Activated CD4-positive, CD25-positive, alpha-beta regulatory T cell treated with anti-CD3 and anti-CD28 coated beads, Interleukin-2, amount 50 U/mL, for 24 hours (primary cell): ENCODE results near the gene DYNC1LI1.

ENCODE experiments used
- ATAC-seq, 2 donors: fragments of 150-1000 bp; cut with Tn5 transposase; one replicate each; pipeline ENCODE4 v1.10.0; 2021; ENCODE audit warnings: mild to moderate bottlenecking in 1 of 2, moderate library complexity in 1 of 2

Gene DYNC1LI1

DNA sequence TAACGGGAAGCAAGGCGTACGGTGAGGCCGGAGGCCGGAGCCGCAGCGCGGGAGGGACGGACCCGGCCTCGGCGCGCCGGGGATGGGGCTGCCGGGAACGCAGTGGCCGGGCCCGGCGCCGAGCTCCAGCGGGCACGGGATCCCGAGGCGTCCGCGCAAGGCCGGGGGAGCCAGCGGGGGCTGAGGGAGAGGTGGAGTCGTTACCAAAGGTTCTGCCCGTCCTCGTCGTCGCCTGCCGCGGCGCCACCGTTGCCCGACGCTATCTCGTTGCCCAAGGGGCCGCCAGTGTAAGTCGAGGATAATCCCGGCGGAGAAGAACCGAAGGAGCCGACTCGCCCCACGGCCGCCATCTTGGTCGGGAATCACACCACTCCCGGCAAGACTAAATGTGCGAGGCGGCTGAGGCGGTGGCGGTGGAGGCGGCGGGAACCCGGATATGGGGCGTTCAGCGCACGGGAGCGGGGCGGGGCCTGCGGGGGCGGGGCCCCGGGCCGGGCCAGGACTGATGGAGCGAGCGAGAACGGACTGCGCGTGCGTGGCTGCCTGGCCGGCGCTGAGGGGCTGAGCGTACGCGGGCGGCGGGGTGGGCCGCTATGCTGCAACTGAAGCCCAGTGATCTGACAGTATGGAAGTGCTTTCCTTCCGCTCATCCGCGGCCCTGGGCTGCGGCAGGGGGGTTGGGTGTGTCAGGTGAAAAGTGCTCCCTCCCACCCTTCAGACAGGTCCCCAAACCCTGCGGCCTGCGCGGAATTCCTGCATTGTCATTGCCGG is at the start of gene DYNC1LI1:
Gene DYNC1LI1 (minus strand): TSS at position 438 of the 771 bp plus-strand sequence. CDS start 88 bp downstream, at position 350.
- ATAC-seq: peak; percentile 95 to 96

- no peak for ATAC-seq
These were observed 48.7 kb upstream of the DYNC1LI1 start for GRCh38 chr3:32619395-32619794.

DNA sequence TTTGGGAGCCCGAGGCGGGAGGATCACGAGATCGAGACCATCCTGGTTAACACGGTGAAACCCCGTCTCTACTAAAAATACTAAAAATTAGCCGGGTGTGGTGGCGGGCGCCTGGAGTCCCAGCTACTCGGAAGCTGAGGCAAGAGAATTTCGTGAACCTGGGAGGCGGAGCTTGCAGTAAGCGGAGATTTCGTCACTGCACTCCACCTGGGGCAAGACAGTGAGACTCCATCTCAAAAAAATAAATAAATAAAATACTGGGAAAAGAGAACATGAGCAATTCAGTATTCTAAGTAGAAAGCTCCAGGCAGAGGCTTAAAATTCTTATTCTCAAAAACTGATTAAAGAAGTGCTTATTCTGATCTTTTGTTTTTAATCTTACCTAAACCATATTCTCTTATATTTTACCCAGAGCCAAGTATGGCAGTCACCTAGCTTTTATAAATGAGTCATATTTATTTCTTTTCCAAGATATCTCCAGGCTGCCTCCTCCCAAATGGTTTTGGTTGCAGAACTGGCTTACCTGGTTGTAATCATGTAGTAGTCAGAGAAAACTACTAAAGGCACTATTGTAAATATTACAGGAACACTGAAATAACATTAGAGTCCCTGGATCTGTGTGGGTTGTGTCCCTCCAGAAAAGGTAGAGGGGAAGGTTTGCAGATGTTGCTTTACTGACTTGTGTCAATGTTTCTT is 45.8 kb upstream of the DYNC1LI1 start:
- no peak for ATAC-seq

DNA sequence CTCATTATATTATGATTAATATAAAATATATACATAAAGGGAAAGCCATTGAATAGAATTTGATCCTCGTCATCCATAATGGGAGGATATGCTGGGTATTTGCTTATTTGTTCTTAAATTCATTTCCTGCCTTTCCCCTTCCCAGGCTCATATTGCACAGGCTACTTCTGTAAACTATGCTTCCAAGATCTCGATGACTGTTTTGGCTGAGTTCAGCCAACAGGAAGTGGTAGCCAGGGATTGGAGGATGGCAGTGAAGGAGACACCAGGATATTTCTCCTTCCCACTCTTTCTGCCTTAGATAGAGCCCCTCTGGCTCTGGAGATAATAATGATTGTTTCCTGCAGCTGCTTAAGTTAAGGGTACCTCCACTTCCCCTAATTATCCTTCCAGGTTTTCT is 44.3 kb upstream of the DYNC1LI1 start:
- no peak for ATAC-seq

GRCh38 chr3:32613183-32613582 is 42.5 kb upstream of the DYNC1LI1 start:
- no peak for ATAC-seq

- no peak for ATAC-seq
These were observed 41.9 kb upstream of the DYNC1LI1 start for GRCh38 chr3:32612547-32612946.

DNA sequence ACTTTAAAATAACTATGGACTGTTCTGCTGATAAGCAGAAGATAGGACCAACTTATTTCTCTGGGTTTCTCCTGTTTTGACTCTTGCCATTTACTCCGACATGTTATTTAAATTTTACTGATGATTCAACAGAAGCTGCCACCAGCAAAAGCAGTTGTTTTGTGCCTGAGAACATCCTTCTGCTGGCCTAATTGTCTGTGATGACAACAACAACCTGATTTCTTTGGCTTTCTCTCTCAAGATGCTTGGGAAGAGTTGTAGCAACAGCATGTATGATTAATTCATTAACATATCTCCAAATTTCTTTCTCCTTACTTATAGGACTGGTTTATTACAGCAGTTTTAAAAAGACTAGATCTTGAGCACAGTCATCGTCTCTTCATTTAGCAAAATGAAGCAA is 36.9 kb upstream of the DYNC1LI1 start:
- ATAC-seq: no peak

- ATAC-seq: no peak
These were observed 36.3 kb upstream of the DYNC1LI1 start for GRCh38 chr3:32606960-32607359.

DNA sequence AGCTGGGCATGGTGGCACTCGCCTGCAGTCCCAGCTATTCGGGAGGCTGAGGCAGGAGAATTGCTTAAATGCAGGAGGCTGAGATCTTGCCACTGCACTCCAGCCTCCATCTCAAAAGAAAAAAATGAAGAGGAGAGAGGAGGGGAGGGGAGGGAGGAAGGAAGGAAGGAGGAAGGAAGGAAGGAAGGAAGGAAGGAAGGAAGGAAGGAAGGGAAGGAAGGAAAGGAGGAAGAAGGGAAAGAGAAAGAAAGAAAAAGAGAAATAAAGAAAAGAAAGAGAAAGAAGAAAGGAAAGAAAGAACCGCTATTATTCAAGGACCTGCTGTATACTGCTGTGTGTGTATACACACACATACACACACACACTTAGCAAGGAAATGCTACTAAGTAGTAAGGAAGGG is 35.6 kb upstream of the DYNC1LI1 start:
- ATAC-seq: no peak

DNA sequence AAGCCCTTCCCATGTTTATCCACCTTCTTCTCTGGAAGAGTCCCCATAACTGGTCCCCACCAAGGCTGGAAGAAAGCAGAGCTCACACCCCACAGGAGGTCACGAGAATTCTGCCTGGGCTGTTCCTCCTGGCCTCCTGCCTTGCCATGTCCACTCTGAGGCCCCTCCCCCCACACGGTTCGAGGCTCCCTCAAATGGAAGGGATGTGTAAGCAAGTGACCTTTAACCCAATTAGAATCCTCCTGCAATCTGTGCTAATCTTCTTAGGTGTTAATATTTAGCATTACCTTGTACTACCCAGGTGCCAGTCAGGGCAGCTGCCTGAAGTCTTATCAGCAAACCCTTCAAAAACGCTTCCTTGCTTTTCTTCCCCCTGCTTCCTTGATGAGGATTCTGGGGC is 32.4 kb upstream of the DYNC1LI1 start:
- ATAC-seq: no peak

DNA sequence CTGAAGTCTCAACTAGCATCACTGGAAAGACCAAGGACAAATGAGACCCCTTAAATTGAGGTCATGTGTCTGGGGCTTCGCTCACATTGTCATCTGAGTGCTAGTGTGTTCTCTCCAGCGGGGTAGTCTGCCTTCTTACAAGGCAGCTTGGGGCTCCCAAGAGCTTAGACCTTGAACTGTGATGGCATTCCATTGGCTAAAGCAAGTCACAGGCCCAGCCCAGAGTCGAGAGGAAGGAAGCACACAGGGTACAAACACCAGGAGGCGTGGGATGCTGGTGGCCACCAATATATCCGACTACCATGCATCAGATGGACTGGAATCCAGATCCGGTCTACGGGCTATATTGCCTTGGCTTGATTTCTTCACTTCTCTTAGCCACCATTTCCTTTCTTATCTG is 31.5 kb upstream of the DYNC1LI1 start:
- ATAC-seq: no peak

DNA sequence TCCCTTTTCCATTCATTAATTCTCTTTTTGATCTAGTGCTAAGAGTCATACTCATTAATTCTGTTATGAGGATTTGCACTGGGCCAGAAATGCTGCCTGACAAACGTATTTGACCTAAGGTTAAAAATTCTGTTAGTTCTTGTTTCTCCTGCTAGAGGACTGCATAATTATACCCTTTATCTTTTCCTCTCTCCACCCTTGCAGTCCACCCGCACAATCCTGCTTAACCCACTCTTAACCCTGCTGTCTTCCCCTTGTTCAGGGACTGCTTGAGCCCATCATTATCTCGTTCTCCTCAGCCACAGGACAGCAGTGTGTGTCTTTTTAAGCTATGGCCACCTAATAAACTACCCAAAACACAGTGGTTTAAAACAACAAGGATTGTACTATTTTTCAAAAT is 31.1 kb upstream of the DYNC1LI1 start:
- ATAC-seq: no peak

DNA sequence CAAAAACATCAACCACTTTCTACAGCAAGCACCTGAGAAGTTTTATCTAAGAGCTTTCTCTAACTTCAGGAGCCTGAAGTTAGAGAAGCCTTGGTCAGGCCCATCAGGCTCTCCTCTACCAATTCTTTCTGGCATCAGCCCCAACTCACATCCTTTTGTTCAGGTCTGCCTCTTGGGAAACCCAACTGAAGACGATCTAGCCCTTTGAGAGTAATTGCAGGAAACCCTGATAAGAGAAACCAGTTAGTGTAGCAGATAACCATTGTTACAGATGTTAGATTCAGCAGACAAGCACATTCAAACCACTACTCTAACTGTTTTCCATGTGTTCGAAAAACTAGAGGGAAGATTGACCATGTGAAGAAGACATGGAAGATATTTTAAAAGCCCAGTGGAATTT is 27.0 kb upstream of the DYNC1LI1 start:
- ATAC-seq: no peak

DNA sequence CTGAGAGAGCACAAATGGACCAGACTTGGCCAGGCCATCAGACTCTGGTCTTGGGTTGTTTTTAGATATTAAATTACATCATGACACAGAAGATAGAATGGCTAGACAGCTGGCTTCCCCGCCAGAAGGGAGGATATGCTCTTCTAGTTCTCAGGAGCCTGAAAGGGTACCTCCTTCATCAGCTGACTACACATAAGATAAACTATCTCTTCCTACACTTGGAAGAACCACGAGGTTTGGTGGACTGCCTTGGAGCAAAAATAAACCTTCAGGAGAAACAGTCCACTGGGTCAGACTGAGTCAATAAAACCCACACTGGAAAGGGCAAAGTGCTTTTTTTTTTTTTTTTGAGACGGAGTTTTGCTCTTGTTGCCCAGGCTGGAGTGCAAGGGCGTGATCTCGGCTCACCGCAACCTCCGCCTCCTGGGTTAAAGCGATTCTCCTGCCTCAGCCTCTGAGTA is 26.3 kb upstream of the DYNC1LI1 start:
- no peak for ATAC-seq

- ATAC-seq: no peak
These were observed 25.7 kb upstream of the DYNC1LI1 start for GRCh38 chr3:32596282-32596908.

DNA sequence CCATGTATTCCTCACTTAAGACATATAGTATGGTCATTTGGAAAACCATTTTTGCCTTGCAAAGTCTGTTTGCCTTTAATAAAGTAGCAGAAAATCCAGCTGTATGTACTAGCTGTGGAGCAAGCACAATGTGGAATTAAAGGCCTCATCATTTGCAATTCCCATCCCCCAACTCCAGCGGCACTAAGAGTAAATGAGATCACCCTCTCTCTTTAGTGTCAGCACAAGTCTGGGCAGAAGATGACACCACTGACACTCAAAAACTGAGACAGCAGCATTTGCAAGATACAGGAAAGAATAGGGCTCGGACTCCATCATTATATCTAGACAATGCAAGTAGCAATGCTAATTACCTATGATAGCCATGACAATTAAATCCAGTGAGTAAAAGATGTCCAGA is 24.7 kb upstream of the DYNC1LI1 start:
- no peak for ATAC-seq

DNA sequence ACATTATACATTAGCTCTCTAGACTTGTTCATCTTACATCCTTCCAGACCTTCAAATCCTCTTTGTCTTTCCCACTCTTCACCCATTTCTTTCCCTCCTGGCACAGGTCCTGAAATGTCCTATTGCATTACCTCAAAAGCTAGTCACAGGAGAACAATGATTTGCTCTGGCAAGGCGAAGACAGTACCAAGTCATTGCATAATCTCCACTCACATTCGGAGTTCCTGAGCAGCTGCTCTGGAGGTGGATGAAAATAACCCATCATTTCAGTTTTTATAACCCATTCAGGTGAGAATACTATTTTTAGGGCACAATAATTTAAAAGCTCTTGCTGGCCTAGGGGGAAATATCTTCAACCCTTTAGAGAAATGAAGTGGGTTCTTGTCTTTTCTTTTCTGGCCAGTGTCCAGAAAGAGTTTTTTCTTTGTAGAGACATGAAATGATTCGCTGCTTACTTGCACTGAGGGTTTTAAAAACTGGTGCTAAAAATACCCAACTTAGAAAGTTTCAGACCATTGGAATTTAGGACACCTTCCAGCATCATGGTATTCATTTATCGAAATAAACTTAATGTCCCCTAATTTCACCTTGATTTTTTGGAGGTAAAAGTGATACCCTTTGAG is 23.4 kb upstream of the DYNC1LI1 start:
- ATAC-seq: no peak

GRCh38 chr3:32592696-32593353 is 22.2 kb upstream of the DYNC1LI1 start:
- ATAC-seq: no peak

DNA sequence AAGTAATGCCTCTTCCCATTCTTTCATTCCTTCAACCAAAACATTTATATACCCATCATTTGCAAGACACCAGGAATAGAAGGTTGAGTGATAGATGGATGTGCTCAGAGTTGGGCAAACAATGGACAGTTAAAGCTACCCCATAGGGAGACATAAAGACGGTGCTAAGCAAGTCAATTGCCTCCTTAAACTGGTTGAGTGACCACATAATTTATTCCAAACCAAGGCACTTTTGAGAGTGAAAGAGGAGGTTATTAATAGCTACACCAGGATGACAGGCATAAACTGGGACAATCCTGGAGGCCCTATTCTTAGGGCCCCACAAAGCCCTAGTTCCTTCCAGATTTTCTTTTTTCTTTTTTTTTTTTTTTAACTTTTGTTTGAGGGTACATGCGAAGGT is 21.4 kb upstream of the DYNC1LI1 start:
- ATAC-seq: no peak

- no peak for ATAC-seq
These were observed 20.5 kb upstream of the DYNC1LI1 start for GRCh38 chr3:32591186-32591585.

GRCh38 chr3:32586356-32586755 is 15.7 kb upstream of the DYNC1LI1 start:
- no peak for ATAC-seq

- no peak for ATAC-seq
These were observed 14.0 kb upstream of the DYNC1LI1 start for GRCh38 chr3:32584660-32585059.

DNA sequence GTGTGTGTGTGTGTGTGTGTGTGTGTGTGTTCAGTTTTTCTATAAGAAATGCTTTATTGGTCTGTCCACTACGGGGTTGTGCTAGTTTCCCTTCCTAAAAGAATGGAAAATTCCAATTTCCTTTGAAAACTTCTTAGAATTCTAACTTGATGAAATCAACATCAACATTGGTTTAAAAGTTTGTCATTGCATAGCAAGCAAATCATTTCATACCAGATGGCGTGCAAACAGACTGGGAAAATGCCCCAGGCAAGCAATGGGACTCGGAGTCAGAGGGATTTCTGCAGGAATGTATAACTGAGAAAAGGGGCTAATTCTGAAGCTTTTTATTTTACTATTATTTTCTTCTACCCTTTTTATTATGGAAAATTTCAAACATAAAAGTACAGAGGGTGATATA is 13.1 kb upstream of the DYNC1LI1 start:
- no peak for ATAC-seq
